Hematopoietic multipotent progenitor cell treated with erythropoietin and hydrocortisone succinate and interleukin-3 and kit ligand, for 4 days (in vitro differentiated cells): ENCODE measurements around the gene DMXL1.

Experiments
- DNase-seq: peaks from one replicate; pipeline ENCODE4 v3.0.0-alpha.2; 2015

DMXL1 gene

DNA sequence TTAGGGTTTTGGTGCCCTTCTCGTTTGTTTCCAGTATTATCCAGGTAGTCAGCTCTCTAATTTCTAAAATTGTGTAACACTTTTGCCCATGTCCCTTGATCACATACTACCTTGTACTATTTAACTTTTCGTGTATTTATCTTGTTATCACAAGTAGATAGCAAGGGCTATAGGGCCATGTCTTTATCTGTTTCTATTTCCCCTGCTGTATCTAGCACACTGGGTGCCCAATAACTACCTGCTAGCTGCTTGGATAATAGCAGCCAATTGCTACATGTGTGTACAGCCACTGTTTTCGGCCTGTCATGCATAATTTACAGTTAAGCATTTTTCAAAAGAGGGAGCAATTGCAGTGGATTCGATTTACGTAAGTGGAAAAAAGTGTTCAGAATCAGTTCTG is 220.2 kb downstream of the DMXL1 start:
- no peak for DNase-seq

DNA sequence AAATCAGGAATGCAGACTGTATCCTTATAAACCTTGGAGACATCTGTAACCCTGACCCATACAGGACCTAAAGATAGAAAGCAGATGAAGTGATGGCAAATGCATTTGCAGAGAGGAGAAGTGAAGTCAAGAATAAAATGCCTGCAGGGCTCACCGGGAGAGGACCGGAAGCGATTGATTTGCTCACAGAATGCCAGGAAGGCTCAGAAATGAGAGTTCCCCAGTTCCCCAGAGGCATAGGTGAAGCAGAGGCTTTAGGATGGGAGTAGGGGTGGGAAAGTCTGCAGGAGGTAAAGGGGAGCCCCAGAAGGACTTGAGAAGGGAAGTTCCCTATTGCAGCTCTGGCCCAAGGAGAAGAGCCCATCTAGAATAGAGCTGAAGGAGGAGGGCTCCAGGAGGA is 221.0 kb downstream of the DMXL1 start:
- DNase-seq, result no peak

DNA sequence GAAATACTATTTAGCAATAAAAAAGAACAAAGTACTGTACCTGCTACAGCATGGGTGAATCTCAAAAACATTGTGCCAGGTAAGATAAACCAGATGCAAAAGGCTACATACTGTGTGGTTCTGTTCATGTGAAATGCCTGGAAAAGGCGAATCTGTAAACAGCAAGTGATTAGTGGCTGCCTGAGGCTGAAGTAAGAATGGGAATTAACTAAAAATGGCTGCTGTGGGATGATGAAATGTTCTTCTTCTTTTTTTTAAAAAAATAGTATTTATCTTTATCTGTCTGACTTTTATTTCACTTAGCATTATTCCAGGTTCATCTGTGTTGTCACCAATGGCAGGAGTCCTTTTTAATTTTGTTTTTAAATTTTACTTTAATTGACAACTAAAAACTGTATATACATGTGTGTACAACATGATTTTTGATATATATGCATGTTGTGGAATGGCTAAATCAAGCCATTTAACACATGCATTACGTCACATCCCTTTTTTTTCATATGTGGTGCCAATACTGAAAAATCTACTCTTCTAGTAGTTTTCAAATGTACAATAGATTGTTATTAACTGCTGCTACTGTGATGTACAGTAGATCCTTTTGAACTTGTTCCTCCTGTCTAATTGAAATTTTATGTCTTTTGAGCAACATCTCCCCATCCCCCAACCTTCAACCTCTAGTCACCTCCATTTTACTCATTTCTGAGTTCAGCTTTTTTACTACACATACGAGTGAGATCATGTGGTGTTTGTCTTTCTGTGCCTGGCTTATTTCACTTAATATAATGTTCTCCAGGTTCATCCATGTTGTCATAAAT is 222.0 kb downstream of the DMXL1 start:
- no peak for DNase-seq

DNA sequence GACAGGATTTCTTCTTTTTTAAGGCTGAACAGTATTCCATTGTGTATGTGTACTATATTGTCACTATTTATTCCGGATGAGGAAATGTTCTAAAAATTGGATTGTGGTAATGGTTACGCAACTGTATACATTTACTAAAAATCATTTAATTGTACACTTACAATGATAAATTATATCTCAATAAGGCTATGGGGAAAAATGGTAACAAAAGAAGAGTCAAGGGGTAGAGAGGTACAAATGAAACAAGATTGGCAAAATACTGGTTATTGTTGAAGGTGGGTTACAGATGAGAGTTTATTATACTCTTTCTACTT is 222.6 kb downstream of the DMXL1 start:
- no peak for DNase-seq
